ENCODE data around the gene MGAT4C. TPM values are rescaled to one million over a fixed set of nuclear protein-coding genes. Genes with fewer than 3 reads are reported as not detected.
"Not testable (repeated sequence)": the region's sequence is repeated elsewhere in the genome, so short reads cannot be mapped to it uniquely, and the experiment has no call there.

The MGAT4C gene
- total and polyA plus RNA-seq, 9 donors = 0.34 to 3.1 (median 0.89) TPM

DNA sequence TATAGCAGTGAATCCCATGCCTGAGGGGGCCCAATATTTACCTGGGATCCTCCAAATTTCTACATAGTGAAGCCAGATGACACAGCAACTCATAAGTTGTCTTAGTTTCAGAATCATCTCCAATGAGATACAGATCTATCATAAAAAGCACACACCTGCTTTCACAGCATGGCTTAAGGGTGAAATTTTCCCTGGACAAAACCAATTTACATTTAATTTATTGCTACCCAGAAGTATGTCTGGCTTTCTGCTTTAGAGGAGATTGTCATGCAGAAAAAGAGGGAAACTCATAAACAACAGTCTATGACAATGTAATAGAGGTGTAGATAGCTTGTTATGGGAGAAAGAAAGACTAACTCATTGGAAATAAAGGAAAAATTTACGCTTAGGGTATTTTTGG lies 113.0 kb downstream of the MGAT4C start:
- Histone ChIP-seq H3K9me3 (replicated peaks; ENCODE audit: control insufficient read depth, low read depth, low read length) (no peaks in the 10 kb centered on the region), H3K36me3 (ENCODE audit: control insufficient read depth, insufficient read depth, low read length) (no peaks in the 10 kb centered on the region), H3K27me3 (ENCODE audit: control insufficient read depth, insufficient read depth, low read length) (no peaks in the 10 kb centered on the region), H3K27ac (ENCODE audit: low read length) (no peak overlapping the region), H3K4me3 (ENCODE audit: low read length) (no peak overlapping the region), H3K4me1 (ENCODE audit: control insufficient read depth, insufficient read depth, low read length) (no peaks in the 10 kb centered on the region)
- no CpG with 5 or more reads among the region's 1 CpG for WGBS (ENCODE audit: insufficient coverage)
- no peak for DNase-seq

DNA sequence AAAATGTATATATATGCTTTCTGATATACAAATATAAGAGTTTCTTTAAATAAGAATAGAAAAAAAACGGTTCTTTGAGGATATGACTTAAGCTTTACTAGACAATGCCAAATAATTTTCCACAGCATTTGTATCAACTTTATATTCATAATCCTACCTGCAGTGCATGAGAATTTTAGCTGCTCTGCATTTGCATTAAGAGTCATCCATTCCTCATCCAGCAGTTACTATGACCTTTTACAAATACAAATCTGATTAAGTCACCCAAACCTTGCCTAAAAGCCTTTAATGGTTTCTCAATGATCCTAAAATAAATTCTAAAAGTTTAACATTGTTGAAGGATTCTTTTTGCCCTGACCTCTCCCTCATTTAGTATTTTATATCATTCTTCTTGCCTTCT lies 116.5 kb downstream of the MGAT4C start:
- no peak overlapping the region for H3K4me3 ChIP-seq (ENCODE audit: low read length)
- no peaks in the 10 kb centered on the region for H3K36me3 ChIP-seq (ENCODE audit: control insufficient read depth, insufficient read depth, low read length)
- H3K27me3 ChIP-seq (ENCODE audit: control insufficient read depth, insufficient read depth, low read length) = no peaks in the 10 kb centered on the region
- H3K27ac ChIP-seq (ENCODE audit: low read length) = no peak overlapping the region
- no peak for DNase-seq
- no CpG with 5 or more reads among the region's 1 CpG for WGBS (ENCODE audit: insufficient coverage)
- no peaks in the 10 kb centered on the region for H3K4me1 ChIP-seq (ENCODE audit: control insufficient read depth, insufficient read depth, low read length)
- no peaks in the 10 kb centered on the region for H3K9me3 ChIP-seq (replicated peaks; ENCODE audit: control insufficient read depth, low read depth, low read length)

DNA sequence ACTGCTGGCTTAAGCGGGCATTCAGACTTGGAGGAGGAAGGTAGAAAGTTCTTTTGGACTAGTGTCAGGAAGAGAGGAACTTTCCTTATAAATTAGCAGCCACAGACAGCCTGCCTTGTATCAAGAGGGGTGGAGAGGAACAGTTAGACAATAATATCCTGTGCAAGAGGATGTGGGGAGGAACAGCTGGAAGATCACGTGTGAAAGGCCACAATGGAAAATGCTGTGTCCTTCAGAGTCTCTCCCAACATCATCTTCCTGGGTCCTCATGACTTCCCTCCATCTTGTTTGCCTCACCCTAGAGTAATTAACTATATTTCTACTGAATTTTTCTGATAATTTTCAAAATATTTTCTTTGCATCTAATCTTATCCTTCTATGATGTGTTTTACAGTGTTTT lies 117.4 kb downstream of the MGAT4C start:
- WGBS (ENCODE audit: insufficient coverage) = no CpG with 5 or more reads among the region's 2 CpGs

DNA sequence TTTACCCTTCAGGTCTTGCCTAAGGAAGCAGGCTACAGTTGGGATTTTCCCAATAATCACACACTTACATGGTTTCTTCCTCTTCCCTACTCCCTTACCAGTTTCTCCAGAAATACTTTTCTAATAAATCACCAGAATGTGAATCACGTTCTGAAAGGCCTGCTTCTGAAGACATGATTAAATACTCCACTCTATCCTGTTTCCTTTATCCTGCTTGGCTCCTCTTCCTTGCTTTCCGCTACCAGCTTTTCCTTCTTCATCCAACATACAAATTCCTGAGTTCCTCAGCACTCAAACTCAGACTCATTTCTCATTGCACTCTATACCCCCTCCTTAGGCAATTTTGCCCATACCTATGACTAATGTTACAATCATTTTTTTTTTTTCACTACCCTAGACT lies 118.3 kb downstream of the MGAT4C start:
- Histone ChIP-seq H3K4me1 (ENCODE audit: control insufficient read depth, insufficient read depth, low read length) (no peaks in the 10 kb centered on the region), H3K27ac (ENCODE audit: low read length) (no peak overlapping the region), H3K36me3 (ENCODE audit: control insufficient read depth, insufficient read depth, low read length) (no peaks in the 10 kb centered on the region), H3K9me3 (replicated peaks; ENCODE audit: control insufficient read depth, low read depth, low read length) (no peaks in the 10 kb centered on the region), H3K4me3 (ENCODE audit: low read length) (no peak overlapping the region), H3K27me3 (ENCODE audit: control insufficient read depth, insufficient read depth, low read length) (no peaks in the 10 kb centered on the region)
- no peak for DNase-seq
- 47% methylated on average over 2 of the region's 2 CpGs for WGBS (ENCODE audit: insufficient coverage)

More for the DNA sequence above, 117.4 kb downstream of the MGAT4C start:
- no peak for DNase-seq
- no peak overlapping the region for H3K4me3 ChIP-seq (ENCODE audit: low read length)
- H3K36me3 ChIP-seq (ENCODE audit: control insufficient read depth, insufficient read depth, low read length) = no peaks in the 10 kb centered on the region
- no peaks in the 10 kb centered on the region for H3K9me3 ChIP-seq (replicated peaks; ENCODE audit: control insufficient read depth, low read depth, low read length)
- H3K27ac ChIP-seq (ENCODE audit: low read length) = no peak overlapping the region
- no peaks in the 10 kb centered on the region for H3K27me3 ChIP-seq (ENCODE audit: control insufficient read depth, insufficient read depth, low read length)
- no peaks in the 10 kb centered on the region for H3K4me1 ChIP-seq (ENCODE audit: control insufficient read depth, insufficient read depth, low read length)

DNA sequence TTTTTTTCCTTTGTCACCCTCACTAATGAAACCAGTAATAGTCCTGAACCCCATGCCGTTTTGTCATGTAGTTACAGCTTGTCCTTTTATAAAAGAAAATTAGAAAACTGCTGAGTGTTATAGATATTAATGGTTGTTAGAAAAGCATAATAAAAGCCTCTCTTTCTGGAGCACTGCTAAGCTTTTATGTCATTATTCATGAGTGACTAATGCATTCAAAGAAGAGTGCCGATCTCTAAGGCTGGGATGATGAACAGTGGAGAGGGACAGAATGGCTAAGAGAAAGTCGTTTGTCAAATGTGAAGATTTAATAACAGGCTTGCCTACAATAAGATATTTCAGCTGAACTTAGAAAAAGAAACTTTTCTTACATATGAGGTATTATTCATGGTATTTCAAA lies 121.6 kb downstream of the MGAT4C start:
- no peaks in the 10 kb centered on the region for H3K4me1 ChIP-seq (ENCODE audit: control insufficient read depth, insufficient read depth, low read length)
- H3K36me3 ChIP-seq (ENCODE audit: control insufficient read depth, insufficient read depth, low read length) = no peaks in the 10 kb centered on the region
- H3K4me3 ChIP-seq (ENCODE audit: low read length) = no peak overlapping the region
- H3K27me3 ChIP-seq (ENCODE audit: control insufficient read depth, insufficient read depth, low read length) = no peaks in the 10 kb centered on the region
- DNase-seq = no peak
- WGBS (ENCODE audit: insufficient coverage) = no CpG with 5 or more reads among the region's 3 CpGs
- H3K27ac ChIP-seq (ENCODE audit: low read length) = no peak overlapping the region
- no peaks in the 10 kb centered on the region for H3K9me3 ChIP-seq (replicated peaks; ENCODE audit: control insufficient read depth, low read depth, low read length)

DNA sequence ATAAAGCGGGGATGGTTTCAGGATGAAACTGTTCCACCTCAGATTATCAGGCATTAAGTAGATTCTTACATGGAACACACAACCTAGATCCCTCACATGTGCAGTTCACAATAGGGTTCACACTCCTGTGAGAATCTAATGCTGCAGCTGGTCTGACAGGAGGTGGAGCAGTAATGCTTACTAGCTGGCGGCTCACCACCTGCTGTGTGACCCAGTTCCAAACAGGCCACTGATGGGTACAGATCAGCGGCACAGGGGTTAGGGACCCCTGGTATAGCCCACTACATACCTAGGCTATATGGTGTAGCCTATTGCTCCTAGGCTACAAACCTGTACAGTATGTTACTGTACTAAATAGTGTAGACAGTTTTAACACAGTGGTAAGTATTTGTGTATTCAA lies 129.3 kb downstream of the MGAT4C start:
- H3K27me3 ChIP-seq (ENCODE audit: control insufficient read depth, insufficient read depth, low read length); DNase-seq; H3K4me1 ChIP-seq (ENCODE audit: control insufficient read depth, insufficient read depth, low read length); H3K4me3 ChIP-seq (ENCODE audit: low read length); H3K27ac ChIP-seq (ENCODE audit: low read length); H3K36me3 ChIP-seq (ENCODE audit: control insufficient read depth, insufficient read depth, low read length); H3K9me3 ChIP-seq (replicated peaks; ENCODE audit: control insufficient read depth, low read depth, low read length): not testable (repeated sequence)
- no CpG with 5 or more reads among the region's 3 CpGs for WGBS (ENCODE audit: insufficient coverage)

DNA sequence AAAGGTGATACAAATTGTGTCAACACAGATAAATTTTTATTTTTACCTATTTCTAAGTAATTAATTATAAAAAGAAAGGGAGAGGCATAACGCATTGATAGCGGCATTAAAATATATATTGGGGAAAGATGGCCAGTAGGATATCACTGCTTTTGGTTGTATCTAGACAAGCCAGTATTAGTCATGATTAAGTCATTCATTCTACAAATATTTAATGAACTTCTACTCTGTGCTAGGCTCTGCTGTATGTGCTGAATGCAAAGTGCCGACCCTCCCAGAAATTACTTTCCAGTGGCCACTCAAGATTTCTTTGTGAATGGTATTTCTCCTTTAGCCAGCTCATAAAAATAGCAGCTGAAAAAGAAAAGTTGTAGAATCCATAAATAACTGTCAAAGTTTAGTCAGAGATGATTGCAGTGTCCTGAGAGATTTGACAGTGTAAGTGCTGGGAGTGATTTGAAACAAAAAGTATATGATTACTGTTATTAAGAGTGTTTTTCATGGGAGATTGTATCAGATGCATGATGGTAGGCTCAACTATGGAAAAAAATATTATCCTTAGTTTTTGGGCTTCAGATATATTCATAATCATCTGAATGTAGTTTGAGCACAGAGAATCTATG lies 133.2 kb downstream of the MGAT4C start:
- no peak for DNase-seq
- Histone ChIP-seq H3K9me3 (replicated peaks; ENCODE audit: control insufficient read depth, low read depth, low read length) (no peaks in the 10 kb centered on the region), H3K36me3 (ENCODE audit: control insufficient read depth, insufficient read depth, low read length) (no peaks in the 10 kb centered on the region), H3K4me3 (ENCODE audit: low read length) (no peak overlapping the region), H3K27ac (ENCODE audit: low read length) (no peak overlapping the region), H3K4me1 (ENCODE audit: control insufficient read depth, insufficient read depth, low read length) (no peaks in the 10 kb centered on the region), H3K27me3 (ENCODE audit: control insufficient read depth, insufficient read depth, low read length) (no peaks in the 10 kb centered on the region)
- WGBS (ENCODE audit: insufficient coverage) = no CpG with 5 or more reads among the region's 3 CpGs

DNA sequence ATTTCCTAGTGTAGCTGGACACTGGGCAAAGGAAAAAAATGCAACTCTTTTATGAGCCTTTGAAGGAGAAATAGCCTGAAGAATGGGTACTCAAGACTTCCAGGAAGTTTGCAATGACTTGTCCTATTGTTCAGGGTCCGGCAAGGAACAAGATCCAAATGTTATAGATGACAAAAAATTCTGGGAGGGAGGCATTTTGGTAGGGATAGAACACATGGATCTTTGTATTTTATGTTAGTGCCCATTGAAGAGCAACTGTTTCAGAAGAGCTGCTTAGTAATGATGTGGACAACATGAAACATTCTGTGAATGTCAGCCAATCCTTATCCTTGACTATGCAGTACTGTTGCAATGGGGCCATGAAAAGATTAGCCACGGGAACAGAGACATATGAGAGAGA lies 138.0 kb downstream of the MGAT4C start:
- no peak overlapping the region for H3K27ac ChIP-seq (ENCODE audit: low read length)
- no peak overlapping the region for H3K4me3 ChIP-seq (ENCODE audit: low read length)
- no peaks in the 10 kb centered on the region for H3K9me3 ChIP-seq (replicated peaks; ENCODE audit: control insufficient read depth, low read depth, low read length)
- no peaks in the 10 kb centered on the region for H3K4me1 ChIP-seq (ENCODE audit: control insufficient read depth, insufficient read depth, low read length)
- H3K36me3 ChIP-seq (ENCODE audit: control insufficient read depth, insufficient read depth, low read length) = no peaks in the 10 kb centered on the region
- 69% methylated on average over 2 of the region's 2 CpGs for WGBS (ENCODE audit: insufficient coverage)
- H3K27me3 ChIP-seq (ENCODE audit: control insufficient read depth, insufficient read depth, low read length) = no peaks in the 10 kb centered on the region
- no peak for DNase-seq

DNA sequence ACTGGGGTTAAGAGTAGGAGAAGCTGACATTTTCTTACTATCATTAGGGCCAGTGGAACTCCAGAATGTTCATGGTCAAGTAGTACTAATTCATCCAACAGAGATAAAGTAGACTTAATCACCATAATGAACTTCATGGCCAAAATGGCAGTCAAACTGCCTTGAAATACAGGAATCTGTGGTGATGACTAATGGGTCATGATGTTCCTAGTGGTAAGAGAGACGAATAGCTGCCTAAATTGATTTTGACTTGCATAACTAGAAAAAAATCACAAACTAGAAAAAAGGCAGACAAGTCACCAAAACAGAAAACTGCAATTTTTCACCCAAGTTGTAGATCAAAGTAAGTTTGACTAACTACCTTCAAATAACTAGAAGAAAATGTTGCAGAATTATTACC lies 138.5 kb downstream of the MGAT4C start:
- no peak for DNase-seq
- H3K36me3 ChIP-seq (ENCODE audit: control insufficient read depth, insufficient read depth, low read length) = no peaks in the 10 kb centered on the region
- no peaks in the 10 kb centered on the region for H3K27me3 ChIP-seq (ENCODE audit: control insufficient read depth, insufficient read depth, low read length)
- H3K27ac ChIP-seq (ENCODE audit: low read length) = no peak overlapping the region
- WGBS (ENCODE audit: insufficient coverage) = no CpG with 5 or more reads among the region's 1 CpG
- no peak overlapping the region for H3K4me3 ChIP-seq (ENCODE audit: low read length)
- H3K4me1 ChIP-seq (ENCODE audit: control insufficient read depth, insufficient read depth, low read length) = no peaks in the 10 kb centered on the region
- H3K9me3 ChIP-seq (replicated peaks; ENCODE audit: control insufficient read depth, low read depth, low read length) = no peaks in the 10 kb centered on the region

DNA sequence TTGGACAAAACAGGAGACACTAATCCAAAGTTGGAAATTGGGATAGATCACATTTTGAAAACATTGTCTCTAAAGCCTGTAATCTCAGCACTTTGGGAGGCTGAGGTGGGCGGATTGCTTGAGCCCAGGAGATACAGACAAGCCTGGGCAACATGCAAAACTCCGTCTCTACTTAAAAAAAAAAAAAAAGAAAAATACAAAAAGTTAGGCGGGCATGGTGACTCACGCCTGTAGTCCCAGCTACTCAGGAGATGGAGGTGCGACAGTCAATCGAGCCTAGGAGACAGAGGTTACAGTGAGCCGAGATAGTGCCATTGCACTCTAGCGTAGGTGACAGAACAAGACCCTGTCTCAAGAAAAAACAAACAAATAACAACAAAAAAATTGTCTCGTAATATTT lies 152.1 kb downstream of the MGAT4C start:
- Histone ChIP-seq H3K27ac (ENCODE audit: low read length) (no peak overlapping the region), H3K4me3 (ENCODE audit: low read length) (no peak overlapping the region), H3K27me3 (ENCODE audit: control insufficient read depth, insufficient read depth, low read length) (no peaks in the 10 kb centered on the region), H3K36me3 (ENCODE audit: control insufficient read depth, insufficient read depth, low read length) (no peaks in the 10 kb centered on the region), H3K9me3 (replicated peaks; ENCODE audit: control insufficient read depth, low read depth, low read length) (no peaks in the 10 kb centered on the region), H3K4me1 (ENCODE audit: control insufficient read depth, insufficient read depth, low read length) (no peaks in the 10 kb centered on the region)
- WGBS (ENCODE audit: insufficient coverage) = 91% methylated on average over 4 of the region's 9 CpGs
- no peak for DNase-seq

DNA sequence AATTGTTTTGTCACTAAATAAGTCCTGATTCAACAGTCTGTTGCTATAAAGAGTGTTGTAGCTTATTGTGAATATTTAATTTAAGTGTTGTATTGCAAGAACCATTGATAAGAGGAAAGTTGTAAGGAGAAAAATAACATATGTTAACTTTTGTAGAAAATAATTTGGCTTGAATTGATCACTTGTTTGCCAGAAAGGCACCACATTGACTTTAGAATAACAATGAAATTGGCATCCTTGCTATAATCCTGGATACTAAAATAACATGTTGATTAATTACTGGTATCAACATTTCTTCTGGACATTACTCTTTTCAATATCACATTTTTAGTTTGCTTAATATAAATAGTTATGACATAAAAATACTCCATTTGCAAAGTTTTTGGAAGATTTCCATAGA lies 159.0 kb downstream of the MGAT4C start:
- H3K4me3 ChIP-seq (ENCODE audit: low read length) = no peak overlapping the region
- no peak overlapping the region for H3K27ac ChIP-seq (ENCODE audit: low read length)
- H3K9me3 ChIP-seq (replicated peaks; ENCODE audit: control insufficient read depth, low read depth, low read length) = no peaks in the 10 kb centered on the region
- H3K4me1 ChIP-seq (ENCODE audit: control insufficient read depth, insufficient read depth, low read length) = no peaks in the 10 kb centered on the region
- no peaks in the 10 kb centered on the region for H3K36me3 ChIP-seq (ENCODE audit: control insufficient read depth, insufficient read depth, low read length)
- no peaks in the 10 kb centered on the region for H3K27me3 ChIP-seq (ENCODE audit: control insufficient read depth, insufficient read depth, low read length)
- no peak for DNase-seq

All from muscle of leg (tissue), 11 donors.